Pulmonary artery endothelial cell (primary cell): ENCODE data around the gene PCDHGA4. TPM values are rescaled to one million over a fixed set of nuclear protein-coding genes. Genes with fewer than 3 reads are reported as not detected.
"Not testable (repeated sequence)": the region's sequence is repeated elsewhere in the genome, so short reads cannot be mapped to it uniquely, and the experiment has no call there.

ENCODE experiments used
- DNase-seq: peaks from one replicate; pipeline ENCODE4 v3.0.0-alpha.2; 2011; ENCODE audit warnings: low read depth, low spot score
- total RNA-seq: library from RNA; depleted of rRNA; stranded (reverse); fragments of >200 nt; gene quantifications from 2 replicates; pipeline ENCODE4 v1.2.3, GENCODE V29; 2014

Gene PCDHGA4
- 2.0 and 3.5 TPM in 2 replicates for total RNA-seq

DNA sequence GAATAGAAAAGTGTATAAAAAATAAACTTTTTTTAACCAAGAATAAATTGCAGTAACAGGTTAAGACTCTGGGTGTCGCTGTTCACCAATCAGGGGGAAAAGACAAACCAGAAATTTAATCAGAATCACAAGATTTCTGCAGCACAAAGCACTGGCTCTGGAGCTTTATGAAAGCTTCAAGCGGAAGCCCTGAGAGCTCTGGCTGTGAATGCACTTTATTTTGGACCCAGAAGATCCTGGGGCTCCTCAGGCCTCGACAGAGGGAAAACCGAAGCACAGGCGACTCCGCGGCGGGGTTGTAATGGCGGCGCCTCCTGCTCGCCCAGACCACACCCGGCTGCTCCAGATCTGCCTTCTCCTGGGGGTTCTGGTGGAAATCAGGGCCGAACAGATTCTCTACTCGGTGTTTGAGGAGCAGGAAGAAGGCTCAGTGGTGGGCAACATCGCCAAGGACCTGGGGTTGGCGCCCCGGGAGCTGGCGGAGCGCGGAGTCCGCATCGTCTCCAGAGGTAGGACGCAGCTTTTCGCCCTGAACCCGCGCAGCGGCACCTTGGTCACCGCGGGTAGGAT lies at the start of gene PCDHGA4:
TSS of gene PCDHGA4 (plus strand) at position 122 of the 570 bp plus-strand sequence. CDS start at position 209, 87 bp downstream.
- DNase-seq = no peak

GRCh38 chr5:141306630-141307029 lies 48.2 kb upstream of the PCDHGA4 start:
- DNase-seq = no peak

DNA sequence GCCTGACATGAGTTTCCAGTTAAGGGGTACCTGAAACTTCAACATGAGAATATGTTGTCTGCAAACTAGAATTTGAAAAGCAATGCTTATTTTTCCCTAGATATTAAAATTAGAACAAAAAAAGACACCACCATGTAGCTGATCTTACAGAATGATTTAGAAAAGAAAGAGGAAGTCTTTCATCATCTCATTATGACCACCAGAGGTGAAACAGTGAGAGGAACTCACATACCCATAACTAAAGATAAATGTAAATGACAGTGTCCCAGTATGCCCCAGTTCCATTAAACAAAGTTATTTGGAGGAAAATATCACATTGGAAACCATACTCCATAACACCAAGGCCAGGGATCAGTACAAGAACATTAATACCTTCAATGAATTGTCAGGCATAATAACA lies 41.1 kb upstream of the PCDHGA4 start:
- no peak for DNase-seq

DNA sequence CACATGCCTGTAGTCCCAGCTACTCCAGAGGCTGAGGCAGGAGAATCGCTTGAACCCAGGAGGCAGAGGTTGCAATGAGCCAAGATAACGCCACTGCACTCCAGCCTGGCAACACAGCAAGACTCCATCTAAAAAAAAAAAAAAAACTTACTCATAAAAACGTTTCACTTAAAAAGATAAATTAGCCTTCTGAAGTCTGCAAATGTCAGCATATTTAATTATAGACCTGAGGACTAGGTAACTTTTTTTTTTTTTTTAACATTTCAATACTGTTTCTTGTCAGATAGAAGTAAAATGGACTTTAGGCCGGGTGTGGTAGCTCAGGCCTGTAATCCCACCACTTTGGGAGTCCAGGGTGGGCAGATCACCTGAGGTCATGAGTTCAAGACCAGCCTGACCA lies 37.9 kb upstream of the PCDHGA4 start:
- DNase-seq = not testable (repeated sequence)

DNA sequence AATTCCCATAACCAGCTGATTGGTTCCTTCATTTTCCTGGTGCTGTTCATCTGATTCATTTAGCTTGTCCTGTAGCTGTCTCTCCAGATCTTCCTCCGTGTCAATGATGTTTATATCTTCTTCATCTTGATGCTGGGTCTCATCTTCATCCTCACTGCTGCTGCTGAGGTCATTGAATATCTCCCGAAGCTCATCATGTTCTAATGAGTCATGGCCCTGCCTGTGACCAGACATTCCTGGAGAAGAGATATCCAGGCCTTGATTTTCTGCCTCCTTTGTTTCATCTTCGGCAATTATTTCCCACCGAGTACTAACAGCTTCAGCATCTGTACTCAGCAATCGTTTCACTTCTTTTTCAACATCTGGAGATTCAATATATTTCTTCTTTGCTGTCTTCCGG lies 35.6 kb upstream of the PCDHGA4 start:
- DNase-seq = no peak

- no peak for DNase-seq
These were observed 35.1 kb upstream of the PCDHGA4 start for GRCh38 chr5:141319699-141320098.

- peak; percentile 82 for DNase-seq
These were observed 34.3 kb upstream of the PCDHGA4 start, which contains the start of gene TAF7 for GRCh38 chr5:141320225-141321169. Gene TAF7, minus strand, starts transcription at chr5:141320784. Its CDS starts 740 bp downstream, at chr5:141320044.

DNA sequence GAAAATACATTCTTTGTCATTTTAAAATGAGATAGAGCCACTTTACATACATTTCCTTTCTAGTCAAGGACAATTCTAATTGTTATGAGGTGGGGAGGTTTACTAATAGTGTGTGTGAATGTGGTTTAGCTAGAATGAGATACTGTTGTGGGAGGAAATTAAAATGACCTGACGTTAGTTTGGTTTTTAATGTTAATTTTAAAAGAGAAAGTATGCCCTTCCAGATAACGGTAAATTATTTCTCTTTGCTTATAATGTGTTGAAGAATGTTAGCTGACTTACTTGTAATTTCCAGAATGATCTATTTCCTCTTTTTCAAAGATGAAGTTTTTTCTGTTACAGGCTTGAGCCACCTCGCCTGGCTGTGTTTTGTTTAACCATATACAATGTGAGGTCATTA lies 32.6 kb upstream of the PCDHGA4 start:
- no peak for DNase-seq

DNA sequence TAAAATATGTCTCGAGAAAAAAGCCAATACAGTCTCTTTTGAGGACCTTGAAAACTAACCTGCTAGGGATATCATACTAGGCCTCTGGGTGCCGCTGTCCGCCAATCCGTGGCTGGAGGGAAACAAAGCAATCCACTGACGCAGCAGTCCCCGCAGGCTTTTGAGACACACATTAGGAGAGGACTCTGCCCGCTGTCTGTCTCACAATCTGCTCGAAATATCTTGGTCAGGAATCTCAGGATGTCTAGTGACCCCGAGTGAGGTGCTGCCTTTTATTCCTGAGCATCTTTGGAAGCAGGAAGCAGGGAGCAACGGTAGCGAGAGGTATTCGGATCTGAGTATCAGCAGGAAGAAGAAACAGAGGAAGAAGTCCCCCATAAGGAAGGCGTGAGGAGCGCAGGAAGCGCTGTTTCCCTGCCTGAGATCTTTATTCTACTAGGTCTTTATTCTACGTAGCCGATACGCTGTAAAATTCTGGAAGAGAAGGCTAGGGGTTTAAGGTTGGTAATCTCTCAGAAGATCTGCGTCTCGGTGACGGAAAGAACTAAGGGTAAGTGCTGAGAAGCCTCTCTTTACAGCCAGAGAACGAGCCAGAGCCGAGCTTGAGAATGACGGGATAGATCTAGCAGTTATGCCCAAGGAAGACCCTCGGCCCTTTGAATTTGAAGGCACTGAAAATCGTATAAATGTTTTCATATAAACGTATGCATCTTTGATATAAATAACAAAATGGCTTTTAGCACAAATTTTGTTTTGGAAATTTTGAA lies 28.6 kb upstream of the PCDHGA4 start:
- no peak for DNase-seq

GRCh38 chr5:141328231-141328630 lies 26.6 kb upstream of the PCDHGA4 start:
- no peak for DNase-seq

DNA sequence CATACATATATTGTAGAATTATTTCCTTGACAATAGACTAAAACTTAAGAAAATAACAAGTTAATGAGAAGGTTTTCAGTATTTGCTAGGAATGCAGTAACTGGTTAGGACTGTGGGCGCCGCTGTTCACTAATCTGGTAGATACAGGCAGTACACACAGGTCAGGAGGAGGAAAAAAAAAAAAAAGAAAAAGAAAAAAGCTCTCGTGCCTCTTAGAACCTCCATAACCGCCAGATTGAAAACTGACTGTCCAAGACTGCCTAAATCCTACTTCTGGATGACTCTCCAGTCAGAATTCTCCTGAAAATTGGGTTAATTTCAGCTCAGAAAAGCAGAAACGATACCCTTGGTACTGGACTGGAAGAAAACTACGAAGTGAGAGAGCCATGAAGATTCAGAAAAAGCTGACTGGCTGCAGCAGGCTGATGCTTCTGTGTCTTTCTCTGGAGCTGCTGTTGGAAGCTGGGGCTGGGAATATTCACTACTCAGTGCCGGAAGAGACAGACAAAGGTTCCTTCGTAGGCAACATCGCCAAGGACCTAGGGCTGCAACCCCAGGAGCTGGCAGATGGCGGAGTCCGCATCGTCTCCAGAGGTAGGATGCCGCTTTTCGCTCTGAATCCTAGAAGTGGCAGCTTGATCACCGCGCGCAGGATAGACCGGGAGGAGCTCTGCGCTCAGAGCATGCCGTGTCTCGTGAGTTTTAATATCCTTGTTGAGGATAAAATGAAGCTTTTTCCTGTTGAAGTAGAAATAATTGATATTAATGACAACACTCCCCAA lies 24.3 kb upstream of the PCDHGA4 start, which contains the start of gene PCDHGA1:
TSS of gene PCDHGA1 (plus strand) at position 216 of the 782 bp plus-strand sequence.
- no peak for DNase-seq

DNA sequence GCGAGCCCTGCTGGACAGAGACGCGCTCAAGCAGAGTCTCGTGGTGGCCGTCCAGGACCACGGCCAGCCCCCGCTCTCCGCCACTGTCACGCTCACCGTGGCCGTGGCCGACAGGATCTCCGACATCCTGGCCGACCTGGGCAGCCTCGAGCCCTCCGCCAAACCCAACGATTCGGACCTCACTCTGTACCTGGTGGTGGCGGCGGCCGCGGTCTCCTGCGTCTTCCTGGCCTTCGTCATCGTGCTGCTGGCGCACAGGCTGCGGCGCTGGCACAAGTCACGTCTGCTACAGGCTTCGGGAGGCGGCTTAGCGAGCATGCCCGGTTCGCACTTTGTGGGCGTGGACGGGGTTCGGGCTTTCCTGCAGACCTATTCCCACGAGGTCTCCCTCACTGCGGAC lies 22.2 kb upstream of the PCDHGA4 start:
- not testable (repeated sequence) for DNase-seq

- DNase-seq = no peak
These were observed 16.1 kb upstream of the PCDHGA4 start, which contains the start of gene PCDHGA2 for GRCh38 chr5:141338538-141339306. Gene PCDHGA2, plus strand, starts transcription at chr5:141338760.

- DNase-seq = not testable (repeated sequence)
These were observed 14.0 kb upstream of the PCDHGA4 start for GRCh38 chr5:141340781-141341354.

GRCh38 chr5:141342773-141343172 lies 12.0 kb upstream of the PCDHGA4 start:
- no peak for DNase-seq

DNA sequence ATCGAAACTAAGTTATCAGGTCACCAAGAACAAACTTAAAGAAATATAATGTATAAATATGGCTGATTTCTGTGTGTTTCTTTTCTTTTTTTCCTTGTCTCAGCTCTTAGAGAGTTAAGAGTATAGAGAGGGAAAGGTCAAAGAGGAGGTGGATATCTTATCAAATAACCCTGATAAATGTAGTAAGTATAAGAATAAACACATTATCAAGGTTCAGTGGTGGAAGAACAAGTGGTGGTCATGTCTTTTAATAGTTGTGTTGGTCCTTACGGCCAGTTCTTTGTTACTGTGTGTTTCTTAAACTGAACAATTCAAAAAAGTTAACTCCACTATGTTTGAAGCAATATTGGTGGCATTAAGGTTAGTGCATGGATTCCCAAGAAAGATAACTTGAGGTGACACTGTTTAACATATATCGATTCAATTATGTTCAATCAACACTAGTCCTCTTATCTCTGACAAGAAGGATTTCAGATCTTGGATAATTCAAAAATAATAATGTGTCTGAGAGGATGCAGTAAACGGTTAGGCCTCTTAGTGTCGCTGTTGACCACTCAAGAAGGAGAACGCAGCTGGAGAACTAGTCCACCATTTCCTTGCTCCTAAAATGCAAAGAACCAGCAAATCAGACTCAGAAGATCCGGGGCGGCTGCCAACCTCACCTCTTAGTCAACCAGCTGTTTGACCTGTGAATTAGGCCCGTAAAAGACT lies 11.4 kb upstream of the PCDHGA4 start, which contains the start of gene PCDHGA3:
TSS of gene PCDHGA3 (plus strand) at position 588 of the 711 bp plus-strand sequence. CDS start 205 bp downstream, outside the sequence.
- DNase-seq = no peak

- no peak for DNase-seq
These were observed 10.8 kb upstream of the PCDHGA4 start for GRCh38 chr5:141343953-141344463.

- no peak for DNase-seq
These were observed 9.5 kb upstream of the PCDHGA4 start for GRCh38 chr5:141345327-141345726.

DNA sequence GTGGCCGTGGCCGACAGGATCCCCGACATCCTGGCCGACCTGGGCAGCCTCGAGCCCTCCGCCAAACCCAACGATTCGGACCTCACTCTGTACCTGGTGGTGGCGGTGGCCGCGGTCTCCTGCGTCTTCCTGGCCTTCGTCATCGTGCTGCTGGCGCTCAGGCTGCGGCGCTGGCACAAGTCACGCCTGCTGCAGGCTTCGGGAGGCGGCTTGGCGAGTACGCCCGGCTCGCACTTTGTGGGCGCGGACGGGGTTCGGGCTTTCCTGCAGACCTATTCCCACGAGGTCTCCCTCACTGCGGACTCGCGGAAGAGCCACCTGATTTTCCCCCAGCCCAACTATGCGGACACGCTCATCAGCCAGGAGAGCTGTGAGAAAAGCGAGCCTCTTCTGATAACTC lies 8.8 kb upstream of the PCDHGA4 start:
- not testable (repeated sequence) for DNase-seq
